Activated naive CD4-positive, alpha-beta T cell treated with anti-CD3 and anti-CD28 coated beads, Interleukin-2, amount 50 U/mL, for 24 hours (primary cell): ENCODE results near the gene SZRD1.
A peak's percentile ranks its signal among the peaks of the same experiment; 100 is the strongest.
"Not testable (repeated sequence)": the region's sequence is repeated elsewhere in the genome, so short reads cannot be mapped to it uniquely, and the experiment has no call there.

Experiments
- H3K27ac Mint-ChIP-seq: one replicate; pipeline ENCODE4 v1.8.0; 2021; ENCODE audit warnings: mild to moderate bottlenecking, mixed read lengths
- H3K27me3 Mint-ChIP-seq: one replicate; pipeline ENCODE4 v1.8.0; 2021; ENCODE audit warnings: mixed read lengths
- H3K36me3 Mint-ChIP-seq: one replicate; pipeline ENCODE4 v1.8.0; 2021; ENCODE audit warnings: mixed read lengths
- H3K4me1 Mint-ChIP-seq: one replicate; pipeline ENCODE4 v1.8.0; 2021; ENCODE audit warnings: mixed read lengths
- H3K4me3 Mint-ChIP-seq: one replicate; pipeline ENCODE4 v1.8.0; 2021; ENCODE audit warnings: mild to moderate bottlenecking, mixed read lengths
- H3K9me3 Mint-ChIP-seq: one replicate; pipeline ENCODE4 v1.8.0; 2021; ENCODE audit warnings: mixed read lengths

The SZRD1 gene

GRCh38 chr1:16366722-16367257, at the start of gene SZRD1:
Gene SZRD1 (plus strand): TSS chr1:16367242. CDS start chr1:16367258, 16 bp downstream.
- H3K9me3 Mint-ChIP-seq = no peaks in the 10 kb centered on the region
- H3K36me3 Mint-ChIP-seq = peaks cover 3% of the 10 kb centered on the region
- H3K4me1 Mint-ChIP-seq = peaks cover 37% of the 10 kb centered on the region
- peak within 1 kb of the TSS; percentile 98 for H3K27ac Mint-ChIP-seq
- H3K4me3 Mint-ChIP-seq = peak within 1 kb of the TSS; percentile 96
- H3K27me3 Mint-ChIP-seq = no peaks in the 10 kb centered on the region

GRCh38 chr1:16318555-16318954, 48.5 kb upstream of the SZRD1 start:
- H3K4me1 Mint-ChIP-seq = peaks cover 20% of the 10 kb centered on the region
- H3K36me3 Mint-ChIP-seq = no peaks in the 10 kb centered on the region
- no peak overlapping the region for H3K27ac Mint-ChIP-seq
- no peaks in the 10 kb centered on the region for H3K27me3 Mint-ChIP-seq
- H3K9me3 Mint-ChIP-seq = no peaks in the 10 kb centered on the region
- no peak overlapping the region for H3K4me3 Mint-ChIP-seq

- Mint-ChIP-seq H3K27ac (no peak overlapping the region), H3K27me3 (no peaks in the 10 kb centered on the region), H3K4me3 (no peak overlapping the region), H3K9me3 (no peaks in the 10 kb centered on the region), H3K4me1 (peaks cover 25% of the 10 kb centered on the region), H3K36me3 (peaks cover 1% of the 10 kb centered on the region)
Measured at GRCh38 chr1:16321176-16321867, 45.7 kb upstream of the SZRD1 start.

- H3K36me3 Mint-ChIP-seq = peaks cover 6% of the 10 kb centered on the region
- no peaks in the 10 kb centered on the region for H3K9me3 Mint-ChIP-seq
- no peak overlapping the region for H3K27ac Mint-ChIP-seq
- peaks cover 26% of the 10 kb centered on the region for H3K4me1 Mint-ChIP-seq
- no peak overlapping the region for H3K4me3 Mint-ChIP-seq
- H3K27me3 Mint-ChIP-seq = no peaks in the 10 kb centered on the region
Measured at GRCh38 chr1:16324456-16324890, 42.6 kb upstream of the SZRD1 start.

- Mint-ChIP-seq H3K27me3 (no peaks in the 10 kb centered on the region), H3K9me3 (no peaks in the 10 kb centered on the region), H3K4me1 (peaks cover 20% of the 10 kb centered on the region), H3K27ac (peak overlapping the region; percentile 73), H3K4me3 (no peak overlapping the region), H3K36me3 (peaks cover 6% of the 10 kb centered on the region)
Measured at GRCh38 chr1:16326833-16327404, 40.1 kb upstream of the SZRD1 start.

GRCh38 chr1:16334655-16335340, 32.2 kb upstream of the SZRD1 start:
- Mint-ChIP-seq H3K4me1 (peaks cover 44% of the 10 kb centered on the region), H3K27me3 (no peaks in the 10 kb centered on the region), H3K9me3 (no peaks in the 10 kb centered on the region), H3K4me3 (no peak overlapping the region), H3K27ac (no peak overlapping the region), H3K36me3 (peaks cover 4% of the 10 kb centered on the region)

- peaks cover 31% of the 10 kb centered on the region for H3K4me1 Mint-ChIP-seq
- no peaks in the 10 kb centered on the region for H3K9me3 Mint-ChIP-seq
- H3K4me3 Mint-ChIP-seq = no peak overlapping the region
- peaks cover 4% of the 10 kb centered on the region for H3K36me3 Mint-ChIP-seq
- H3K27me3 Mint-ChIP-seq = no peaks in the 10 kb centered on the region
- H3K27ac Mint-ChIP-seq = no peak overlapping the region
Measured at GRCh38 chr1:16338961-16339360, 28.1 kb upstream of the SZRD1 start.

GRCh38 chr1:16340673-16341072, 26.4 kb upstream of the SZRD1 start:
- no peak overlapping the region for H3K27ac Mint-ChIP-seq
- H3K4me3 Mint-ChIP-seq = no peak overlapping the region
- H3K4me1 Mint-ChIP-seq = peaks cover 21% of the 10 kb centered on the region
- no peaks in the 10 kb centered on the region for H3K27me3 Mint-ChIP-seq
- H3K9me3 Mint-ChIP-seq = no peaks in the 10 kb centered on the region
- H3K36me3 Mint-ChIP-seq = peaks cover 3% of the 10 kb centered on the region

- no peak overlapping the region for H3K4me3 Mint-ChIP-seq
- no peaks in the 10 kb centered on the region for H3K9me3 Mint-ChIP-seq
- H3K27ac Mint-ChIP-seq = peak overlapping the region; percentile 6
- H3K36me3 Mint-ChIP-seq = peaks cover 1% of the 10 kb centered on the region
- H3K27me3 Mint-ChIP-seq = no peaks in the 10 kb centered on the region
- peaks cover 20% of the 10 kb centered on the region for H3K4me1 Mint-ChIP-seq
Measured at GRCh38 chr1:16342331-16343062, 24.5 kb upstream of the SZRD1 start.

GRCh38 chr1:16343276-16343675, 23.8 kb upstream of the SZRD1 start:
- not testable (repeated sequence) for H3K27me3 Mint-ChIP-seq, H3K9me3 Mint-ChIP-seq, H3K27ac Mint-ChIP-seq, H3K4me3 Mint-ChIP-seq, H3K36me3 Mint-ChIP-seq
- peaks cover 23% of the 10 kb centered on the region for H3K4me1 Mint-ChIP-seq

GRCh38 chr1:16348414-16349182, 18.4 kb upstream of the SZRD1 start:
- no peaks in the 10 kb centered on the region for H3K9me3 Mint-ChIP-seq
- no peak overlapping the region for H3K4me3 Mint-ChIP-seq
- no peak overlapping the region for H3K27ac Mint-ChIP-seq
- H3K27me3 Mint-ChIP-seq = no peaks in the 10 kb centered on the region
- peaks cover 49% of the 10 kb centered on the region for H3K4me1 Mint-ChIP-seq
- H3K36me3 Mint-ChIP-seq = peaks cover 1% of the 10 kb centered on the region

GRCh38 chr1:16349847-16350406, 17.1 kb upstream of the SZRD1 start:
- Mint-ChIP-seq H3K36me3 (peaks cover 1% of the 10 kb centered on the region), H3K27me3 (no peaks in the 10 kb centered on the region), H3K4me3 (peak overlapping the region; percentile 47), H3K9me3 (no peaks in the 10 kb centered on the region), H3K27ac (no peak overlapping the region), H3K4me1 (peaks cover 49% of the 10 kb centered on the region)

GRCh38 chr1:16351456-16351993, 15.5 kb upstream of the SZRD1 start:
- H3K27ac Mint-ChIP-seq = peak overlapping the region; percentile 85
- H3K27me3 Mint-ChIP-seq = no peaks in the 10 kb centered on the region
- H3K36me3 Mint-ChIP-seq = no peaks in the 10 kb centered on the region
- H3K4me1 Mint-ChIP-seq = peaks cover 41% of the 10 kb centered on the region
- no peaks in the 10 kb centered on the region for H3K9me3 Mint-ChIP-seq
- peak overlapping the region; percentile 93 for H3K4me3 Mint-ChIP-seq

GRCh38 chr1:16351994-16352841, 14.8 kb upstream of the SZRD1 start, which contains the start of gene FBXO42:
Gene FBXO42 (minus strand): TSS chr1:16352480. CDS start chr1:16315418, 37,062 bp downstream.
- H3K4me1 Mint-ChIP-seq = peaks cover 41% of the 10 kb centered on the region
- peak within 1 kb of the TSS; percentile 85 for H3K27ac Mint-ChIP-seq
- no peaks in the 10 kb centered on the region for H3K36me3 Mint-ChIP-seq
- no peaks in the 10 kb centered on the region for H3K27me3 Mint-ChIP-seq
- H3K9me3 Mint-ChIP-seq = no peaks in the 10 kb centered on the region
- peak within 1 kb of the TSS; percentile 93 for H3K4me3 Mint-ChIP-seq
